Measurements from ENCODE around the gene HCAR1. TPM values are rescaled to one million over a fixed set of nuclear protein-coding genes. Genes with fewer than 3 reads are reported as not detected.

Gene HCAR1
- 0.04 TPM in 2 of 5 replicates, not detected in the others for total RNA-seq (2022; extraction: Qiagen RNA extraction; ENCODE audit: low read depth)

GRCh38 chr12:122730215-122731014 is at the start of gene HCAR1:
Gene HCAR1, minus strand, starts transcription at chr12:122730844. Its CDS starts 505 bp downstream, at chr12:122730339.

GRCh38 chr12:122752464-122753318 is 22.0 kb upstream of the HCAR1 start, which contains the start of gene DENR:
Gene DENR, plus strand, starts transcription at chr12:122752824. Its CDS starts 878 bp downstream, at chr12:122753702.

GRCh38 chr12:122716658-122717057 is 14.0 kb downstream of the HCAR1 start, which contains the start of gene HCAR3:
Gene HCAR3, minus strand, starts transcription at chr12:122716811. Its CDS starts 74 bp downstream, at chr12:122716737.

GRCh38 chr12:122702890-122703611 is 27.6 kb downstream of the HCAR1 start, which contains the start of gene HCAR2:
Gene HCAR2, minus strand, starts transcription at chr12:122703357. Its CDS starts 74 bp downstream, at chr12:122703283.

Other genes with a start within 250 kb of the HCAR1 start
- 19.8 to 26.4 TPM (median 24.6 TPM) in 5 replicates for gene ZCCHC8, start 229.9 kb downstream of the HCAR1 start, total RNA-seq (2022; extraction: Qiagen RNA extraction; ENCODE audit: low read depth)
- 49.0 to 105 TPM (median 54.8 TPM) in 5 replicates for gene RSRC2, start 203.9 kb downstream of the HCAR1 start, total RNA-seq (2022; extraction: Qiagen RNA extraction; ENCODE audit: low read depth)
- gene KNTC1, start 203.6 kb downstream of the HCAR1 start, total RNA-seq (2022; extraction: Qiagen RNA extraction; ENCODE audit: low read depth), result 21.2 to 24.4 TPM (median 22.5 TPM) in 5 replicates
- 0.18 to 0.19 TPM in 2 of 5 replicates, not detected in the others for gene HCAR2, start 27.5 kb downstream of the HCAR1 start, total RNA-seq (2022; extraction: Qiagen RNA extraction; ENCODE audit: low read depth)
- gene HCAR3, start 14.0 kb downstream of the HCAR1 start, total RNA-seq (2022; extraction: Qiagen RNA extraction; ENCODE audit: low read depth), result 0.06 to 0.14 TPM (median 0.11 TPM) in 3 of 5 replicates, not detected in the others
- 51.9 to 71.8 TPM (median 59.0 TPM) in 5 replicates for gene DENR, start 22.0 kb upstream of the HCAR1 start, total RNA-seq (2022; extraction: Qiagen RNA extraction; ENCODE audit: low read depth)
- gene CCDC62, start 43.7 kb upstream of the HCAR1 start, total RNA-seq (2022; extraction: Qiagen RNA extraction; ENCODE audit: low read depth), result 0.06 to 0.16 TPM (median 0.11 TPM) in 4 of 5 replicates, not detected in the other
- gene HIP1R, start 104.6 kb upstream of the HCAR1 start, total RNA-seq (2022; extraction: Qiagen RNA extraction; ENCODE audit: low read depth), result 10.2 to 19.9 TPM (median 17.4 TPM) in 5 replicates
- gene VPS37B, start 165.3 kb upstream of the HCAR1 start, total RNA-seq (2022; extraction: Qiagen RNA extraction; ENCODE audit: low read depth), result 27.7 to 30.8 TPM (median 28.8 TPM) in 5 replicates
- gene ABCB9, start 235.6 kb upstream of the HCAR1 start, total RNA-seq (2022; extraction: Qiagen RNA extraction; ENCODE audit: low read depth), result 7.2 to 11.1 TPM (median 9.8 TPM) in 5 replicates
- gene OGFOD2, start 244.4 kb upstream of the HCAR1 start, total RNA-seq (2022; extraction: Qiagen RNA extraction; ENCODE audit: low read depth), result 12.2 to 17.5 TPM (median 15.9 TPM) in 5 replicates
- 222 to 265 TPM (median 247 TPM) in 5 replicates for gene ARL6IP4, start 249.8 kb upstream of the HCAR1 start, total RNA-seq (2022; extraction: Qiagen RNA extraction; ENCODE audit: low read depth)